HepG2 (cell line): ENCODE measurements around the gene ANTKMT. TPM values are rescaled to one million over a fixed set of nuclear protein-coding genes. Genes with fewer than 3 reads are reported as not detected.

ENCODE experiments used
- BORCS8-MEF2B ChIP-seq: sonication (generic); formaldehyde crosslinking; IDR thresholded peaks from 2 replicates; pipeline ENCODE4 v1.8.0; 2022; ENCODE audit warnings: mild to moderate bottlenecking, missing genetic modification reagents
- FIP1L1 ChIP-seq: fragments of 200-400 bp; formaldehyde crosslinking; IDR thresholded peaks from 2 replicates; pipeline ENCODE4 v1.6.1; 2018; ENCODE audit warnings: low read depth, mild to moderate bottlenecking, low read length, moderate library complexity, borderline replicate concordance; ENCODE audit not compliant: insufficient read depth
- GATA4 ChIP-seq: sonication (generic); IDR thresholded peaks from 2 replicates; pipeline ENCODE4 v1.6.1; 2016; ENCODE audit warnings: antibody characterized with exemption, low read depth, borderline replicate concordance
- HDAC1 ChIP-seq: sonication (generic); formaldehyde crosslinking; IDR thresholded peaks from 2 replicates; pipeline ENCODE4 v1.5.1; 2020; ENCODE audit warnings: mild to moderate bottlenecking, missing genetic modification reagents
- KLF12 ChIP-seq: sonication (generic); formaldehyde crosslinking; IDR thresholded peaks from 2 replicates; pipeline ENCODE4 v1.4.0; 2020; ENCODE audit warnings: missing genetic modification reagents, borderline replicate concordance
- LCORL ChIP-seq, 2 experiments: fragments of 450-650 bp in 1 of 2; sonication (generic) in 1 of 2; formaldehyde crosslinking in 1 of 2; IDR thresholded peaks; 2 replicates each; pipeline versions ENCODE4 v1.5.0 to v1.6.1; 2017 to 2020; ENCODE audit warnings: antibody characterized with exemption in 1 of 2, missing genetic modification reagents in 1 of 2
- MBNL3 ChIP-seq: fragments of 250-450 bp; sonication (Bioruptor Pico); conservative IDR thresholded peaks from 2 replicates; pipeline ENCODE4 v1.8.0; 2022; ENCODE audit warnings: mild to moderate bottlenecking, inconsistent platforms
- TSC22D2 ChIP-seq: sonication (generic); formaldehyde crosslinking; IDR thresholded peaks from 2 replicates; pipeline ENCODE4 v1.5.1; 2020; ENCODE audit warnings: missing genetic modification reagents, mild to moderate bottlenecking, borderline replicate concordance
- ZFYVE20 ChIP-seq: sonication (generic); formaldehyde crosslinking; IDR thresholded peaks from 2 replicates; pipeline ENCODE4 v1.8.0; 2023; ENCODE audit warnings: low read depth, mild to moderate bottlenecking, moderate library complexity, missing genetic modification reagents, borderline replicate concordance
- ZNF317 ChIP-seq: sonication (generic); formaldehyde crosslinking; IDR thresholded peaks from 2 replicates; pipeline ENCODE4 v1.5.0; 2020; ENCODE audit warnings: mild to moderate bottlenecking, missing genetic modification reagents
- ZNF574 ChIP-seq: sonication (generic); formaldehyde crosslinking; IDR thresholded peaks from 2 replicates; pipeline ENCODE4 v1.4.0; 2020; ENCODE audit warnings: missing genetic modification reagents
- ZSCAN12 ChIP-seq: sonication (generic); formaldehyde crosslinking; IDR thresholded peaks from 2 replicates; pipeline ENCODE4 v1.9.0; 2021; ENCODE audit warnings: mild to moderate bottlenecking, missing genetic modification reagents
- polyA plus RNA-seq, 8 experiments: library from polyadenylated mRNA; depleted of rRNA in 3 of 8; stranded (reverse) in 7 of 8; unstranded in 1 of 8; fragments of >200 nt; fragmentation: Illumina TruSeq in 4 of 8; extraction: Trizol in 4 of 8; gene quantifications; 2 replicates each; pipeline versions ENCODE4 v1.2.1 to v1.2.3, GENCODE V29; 2011 to 2016; ENCODE audit warnings: low read depth in 4 of 8, missing spikeins in 1 of 8, mixed read lengths in 1 of 8; ENCODE audit not compliant: insufficient read depth in 1 of 8
- total RNA-seq, 5 experiments: library from RNA; depleted of rRNA; stranded (reverse); fragments of >200 nt; fragmentation: Illumina TruSeq; extraction: Trizol; gene quantifications; 2 replicates each; pipeline ENCODE4 v1.2.3, GENCODE V29; 2016; ENCODE audit warnings: low read depth in 1 of 5
- TF ChIP-seq, protein P1 (sequence below): sonication (generic); formaldehyde crosslinking; IDR thresholded peaks from 2 replicates; pipeline ENCODE4 v1.4.0; 2020; ENCODE audit warnings: mild to moderate bottlenecking, missing genetic modification reagents
- TF ChIP-seq, protein P2 (sequence below): sonication (generic); formaldehyde crosslinking; IDR thresholded peaks from 2 replicates; pipeline ENCODE4 v1.5.0; 2020; ENCODE audit warnings: mild to moderate bottlenecking, missing genetic modification reagents, borderline replicate concordance

ANTKMT gene
- total and polyA plus RNA-seq, 2 of the 13 experiments (the other 11 are each of a cell fraction or from before 2014, with no cell fraction given): 7.5 to 47.8 TPM

DNA sequence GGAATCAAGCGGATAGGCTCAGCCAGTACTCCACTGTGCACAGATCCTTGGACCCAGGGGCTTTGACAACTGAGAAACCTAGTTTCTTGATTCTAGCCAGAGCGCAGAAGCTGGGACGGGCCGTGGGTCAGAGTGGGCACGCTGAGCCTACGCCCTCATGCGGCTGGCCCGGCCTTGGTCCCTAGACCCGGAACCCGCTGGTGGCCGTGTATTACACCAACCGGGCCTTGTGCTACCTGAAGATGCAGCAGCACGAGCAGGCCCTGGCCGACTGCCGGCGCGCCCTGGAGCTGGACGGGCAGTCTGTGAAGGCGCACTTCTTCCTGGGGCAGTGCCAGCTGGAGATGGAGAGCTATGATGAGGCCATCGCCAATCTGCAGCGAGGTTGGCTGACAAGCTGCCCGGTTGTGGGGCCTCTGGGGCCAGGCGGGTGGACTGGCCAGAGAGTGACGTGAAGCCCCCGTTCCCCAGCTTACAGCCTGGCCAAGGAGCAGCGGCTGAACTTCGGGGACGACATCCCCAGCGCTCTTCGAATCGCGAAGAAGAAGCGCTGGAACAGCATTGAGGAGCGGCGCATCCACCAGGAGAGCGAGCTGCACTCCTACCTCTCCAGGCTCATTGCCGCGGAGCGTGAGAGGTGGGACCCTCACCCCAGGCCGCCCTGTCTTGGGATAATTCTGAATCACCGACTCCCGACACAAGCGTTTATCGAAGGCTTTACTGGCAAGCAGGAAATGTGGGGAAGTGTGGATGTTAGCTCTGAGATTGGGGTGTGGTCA lies 39.8 kb upstream of the ANTKMT start (continued):
- TF ChIP-seq ZFYVE20 (CRISPR knock-in tag) (no peak), LCORL (IDR thresholded peaks at IDR 0.05) (no peak), LCORL (CRISPR knock-in tag; IDR thresholded peaks at IDR 0.05) (no peak), FIP1L1 (no peak), HDAC1 (CRISPR knock-in tag) (peak; percentile 60; the same call in 1 of the 2 replicates), KLF12 (CRISPR knock-in tag) (0 out of 2 replicates have a peak, but pooled peaks have one; percentile 7), TSC22D2 (CRISPR knock-in tag) (no peak), ZSCAN12 (CRISPR knock-in tag) (no peak), ZNF574 (CRISPR knock-in tag) (peak; percentile 83), MBNL3 (CRISPR knock-in tag) (no peak), ZNF317 (0 out of 2 replicates have a peak, but pooled peaks have one; percentile 47), GATA4 (no peak), BORCS8-MEF2B (CRISPR knock-in tag) (no peak)
- TF ChIP-seq, protein P1, sequence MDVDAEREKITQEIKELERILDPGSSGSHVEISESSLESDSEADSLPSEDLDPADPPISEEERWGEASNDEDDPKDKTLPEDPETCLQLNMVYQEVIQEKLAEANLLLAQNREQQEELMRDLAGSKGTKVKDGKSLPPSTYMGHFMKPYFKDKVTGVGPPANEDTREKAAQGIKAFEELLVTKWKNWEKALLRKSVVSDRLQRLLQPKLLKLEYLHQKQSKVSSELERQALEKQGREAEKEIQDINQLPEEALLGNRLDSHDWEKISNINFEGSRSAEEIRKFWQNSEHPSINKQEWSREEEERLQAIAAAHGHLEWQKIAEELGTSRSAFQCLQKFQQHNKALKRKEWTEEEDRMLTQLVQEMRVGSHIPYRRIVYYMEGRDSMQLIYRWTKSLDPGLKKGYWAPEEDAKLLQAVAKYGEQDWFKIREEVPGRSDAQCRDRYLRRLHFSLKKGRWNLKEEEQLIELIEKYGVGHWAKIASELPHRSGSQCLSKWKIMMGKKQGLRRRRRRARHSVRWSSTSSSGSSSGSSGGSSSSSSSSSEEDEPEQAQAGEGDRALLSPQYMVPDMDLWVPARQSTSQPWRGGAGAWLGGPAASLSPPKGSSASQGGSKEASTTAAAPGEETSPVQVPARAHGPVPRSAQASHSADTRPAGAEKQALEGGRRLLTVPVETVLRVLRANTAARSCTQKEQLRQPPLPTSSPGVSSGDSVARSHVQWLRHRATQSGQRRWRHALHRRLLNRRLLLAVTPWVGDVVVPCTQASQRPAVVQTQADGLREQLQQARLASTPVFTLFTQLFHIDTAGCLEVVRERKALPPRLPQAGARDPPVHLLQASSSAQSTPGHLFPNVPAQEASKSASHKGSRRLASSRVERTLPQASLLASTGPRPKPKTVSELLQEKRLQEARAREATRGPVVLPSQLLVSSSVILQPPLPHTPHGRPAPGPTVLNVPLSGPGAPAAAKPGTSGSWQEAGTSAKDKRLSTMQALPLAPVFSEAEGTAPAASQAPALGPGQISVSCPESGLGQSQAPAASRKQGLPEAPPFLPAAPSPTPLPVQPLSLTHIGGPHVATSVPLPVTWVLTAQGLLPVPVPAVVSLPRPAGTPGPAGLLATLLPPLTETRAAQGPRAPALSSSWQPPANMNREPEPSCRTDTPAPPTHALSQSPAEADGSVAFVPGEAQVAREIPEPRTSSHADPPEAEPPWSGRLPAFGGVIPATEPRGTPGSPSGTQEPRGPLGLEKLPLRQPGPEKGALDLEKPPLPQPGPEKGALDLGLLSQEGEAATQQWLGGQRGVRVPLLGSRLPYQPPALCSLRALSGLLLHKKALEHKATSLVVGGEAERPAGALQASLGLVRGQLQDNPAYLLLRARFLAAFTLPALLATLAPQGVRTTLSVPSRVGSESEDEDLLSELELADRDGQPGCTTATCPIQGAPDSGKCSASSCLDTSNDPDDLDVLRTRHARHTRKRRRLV (CRISPR knock-in tag): no peak
- TF ChIP-seq, protein P2, sequence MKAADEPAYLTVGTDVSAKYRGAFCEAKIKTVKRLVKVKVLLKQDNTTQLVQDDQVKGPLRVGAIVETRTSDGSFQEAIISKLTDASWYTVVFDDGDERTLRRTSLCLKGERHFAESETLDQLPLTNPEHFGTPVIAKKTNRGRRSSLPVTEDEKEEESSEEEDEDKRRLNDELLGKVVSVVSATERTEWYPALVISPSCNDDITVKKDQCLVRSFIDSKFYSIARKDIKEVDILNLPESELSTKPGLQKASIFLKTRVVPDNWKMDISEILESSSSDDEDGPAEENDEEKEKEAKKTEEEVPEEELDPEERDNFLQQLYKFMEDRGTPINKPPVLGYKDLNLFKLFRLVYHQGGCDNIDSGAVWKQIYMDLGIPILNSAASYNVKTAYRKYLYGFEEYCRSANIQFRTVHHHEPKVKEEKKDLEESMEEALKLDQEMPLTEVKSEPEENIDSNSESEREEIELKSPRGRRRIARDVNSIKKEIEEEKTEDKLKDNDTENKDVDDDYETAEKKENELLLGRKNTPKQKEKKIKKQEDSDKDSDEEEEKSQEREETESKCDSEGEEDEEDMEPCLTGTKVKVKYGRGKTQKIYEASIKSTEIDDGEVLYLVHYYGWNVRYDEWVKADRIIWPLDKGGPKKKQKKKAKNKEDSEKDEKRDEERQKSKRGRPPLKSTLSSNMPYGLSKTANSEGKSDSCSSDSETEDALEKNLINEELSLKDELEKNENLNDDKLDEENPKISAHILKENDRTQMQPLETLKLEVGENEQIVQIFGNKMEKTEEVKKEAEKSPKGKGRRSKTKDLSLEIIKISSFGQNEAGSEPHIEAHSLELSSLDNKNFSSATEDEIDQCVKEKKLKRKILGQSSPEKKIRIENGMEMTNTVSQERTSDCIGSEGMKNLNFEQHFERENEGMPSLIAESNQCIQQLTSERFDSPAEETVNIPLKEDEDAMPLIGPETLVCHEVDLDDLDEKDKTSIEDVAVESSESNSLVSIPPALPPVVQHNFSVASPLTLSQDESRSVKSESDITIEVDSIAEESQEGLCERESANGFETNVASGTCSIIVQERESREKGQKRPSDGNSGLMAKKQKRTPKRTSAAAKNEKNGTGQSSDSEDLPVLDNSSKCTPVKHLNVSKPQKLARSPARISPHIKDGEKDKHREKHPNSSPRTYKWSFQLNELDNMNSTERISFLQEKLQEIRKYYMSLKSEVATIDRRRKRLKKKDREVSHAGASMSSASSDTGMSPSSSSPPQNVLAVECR (CRISPR knock-in tag): 0 out of 2 replicates have a peak, but pooled peaks have one; percentile 61
